ENCODE data around the gene RELT.

DNA sequence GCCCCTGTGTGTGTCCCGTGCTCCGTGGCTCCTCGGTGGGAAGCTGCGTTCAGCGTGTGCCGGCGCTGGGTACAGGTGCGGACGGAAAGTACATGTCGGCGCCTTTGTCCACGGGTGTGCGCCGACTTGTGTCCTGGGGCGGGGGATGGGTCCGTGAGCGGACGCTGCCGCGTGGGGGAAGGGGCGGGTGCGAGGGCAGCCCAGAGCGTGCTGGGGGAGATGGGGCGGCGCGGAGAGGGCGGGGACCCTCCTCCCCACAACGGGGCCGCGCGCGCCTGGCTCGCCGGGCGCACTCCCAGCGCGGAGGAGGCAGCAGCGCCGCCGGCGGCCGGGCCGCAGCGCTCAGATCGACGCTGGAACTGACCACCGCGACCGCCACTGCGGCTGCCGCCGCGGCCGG lies 33.6 kb upstream of the RELT start:
- TF ChIP-seq POLR2A (IDR thresholded peaks at IDR 0.05), result no peak
- TF ChIP-seq, protein P1, sequence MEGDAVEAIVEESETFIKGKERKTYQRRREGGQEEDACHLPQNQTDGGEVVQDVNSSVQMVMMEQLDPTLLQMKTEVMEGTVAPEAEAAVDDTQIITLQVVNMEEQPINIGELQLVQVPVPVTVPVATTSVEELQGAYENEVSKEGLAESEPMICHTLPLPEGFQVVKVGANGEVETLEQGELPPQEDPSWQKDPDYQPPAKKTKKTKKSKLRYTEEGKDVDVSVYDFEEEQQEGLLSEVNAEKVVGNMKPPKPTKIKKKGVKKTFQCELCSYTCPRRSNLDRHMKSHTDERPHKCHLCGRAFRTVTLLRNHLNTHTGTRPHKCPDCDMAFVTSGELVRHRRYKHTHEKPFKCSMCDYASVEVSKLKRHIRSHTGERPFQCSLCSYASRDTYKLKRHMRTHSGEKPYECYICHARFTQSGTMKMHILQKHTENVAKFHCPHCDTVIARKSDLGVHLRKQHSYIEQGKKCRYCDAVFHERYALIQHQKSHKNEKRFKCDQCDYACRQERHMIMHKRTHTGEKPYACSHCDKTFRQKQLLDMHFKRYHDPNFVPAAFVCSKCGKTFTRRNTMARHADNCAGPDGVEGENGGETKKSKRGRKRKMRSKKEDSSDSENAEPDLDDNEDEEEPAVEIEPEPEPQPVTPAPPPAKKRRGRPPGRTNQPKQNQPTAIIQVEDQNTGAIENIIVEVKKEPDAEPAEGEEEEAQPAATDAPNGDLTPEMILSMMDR (IDR thresholded peaks at IDR 0.05), result peak in 1 of 5 experiments; percentile 10
- no peak for TF ChIP-seq EP300 (IDR thresholded peaks at IDR 0.05)

Data from tibial nerve (tissue), 4 donors.